Smooth muscle cell (in vitro differentiated cells): ENCODE data around the gene CIRBP. TPM values are rescaled to one million over a fixed set of nuclear protein-coding genes. Genes with fewer than 3 reads are reported as not detected.
A peak's percentile ranks its signal among the peaks of the same experiment; 100 is the strongest.

Experiments used
- DNase-seq: peaks from one replicate; lab custom pipeline; 2025; ENCODE audit not compliant: unreplicated experiment; lab: John Stamatoyannopoulos, UW
- H2AFZ ChIP-seq: fragments of 200-600 bp; sonication (generic); 2 replicates; pipeline ENCODE4 v1.6.0; 2016; ENCODE audit warnings: antibody characterized with exemption, low read depth, mild to moderate bottlenecking
- H3F3A ChIP-seq: fragments of 200-600 bp; sonication (generic); 2 replicates; pipeline ENCODE4 v1.6.0; 2017; ENCODE audit warnings: antibody characterized with exemption, low read depth
- H3K27ac ChIP-seq: fragments of 200-600 bp; sonication (generic); 2 replicates; pipeline ENCODE4 v1.5.1; 2016; ENCODE audit warnings: low read depth, mild to moderate bottlenecking
- H3K27me3 ChIP-seq: fragments of 200-600 bp; sonication (generic); 2 replicates; pipeline ENCODE4 v1.6.1; 2016; ENCODE audit warnings: low read depth, mild to moderate bottlenecking
- H3K36me3 ChIP-seq: fragments of 200-600 bp; sonication (generic); 2 replicates; pipeline ENCODE4 v1.5.1; 2016; ENCODE audit warnings: low read depth
- H3K4me1 ChIP-seq: fragments of 200-600 bp; sonication (generic); 2 replicates; pipeline ENCODE4 v1.5.1; 2016; ENCODE audit warnings: low read depth
- H3K4me2 ChIP-seq: fragments of 200-600 bp; sonication (generic); 2 replicates; pipeline ENCODE4 v1.6.0; 2016; ENCODE audit warnings: mild to moderate bottlenecking
- H3K4me3 ChIP-seq: fragments of 200-600 bp; sonication (generic); 2 replicates; pipeline ENCODE4 v1.5.1; 2016; ENCODE audit warnings: mild to moderate bottlenecking
- H3K79me2 ChIP-seq: fragments of 200-600 bp; sonication (generic); 2 replicates; pipeline ENCODE4 v1.6.0; 2016; ENCODE audit warnings: low read depth, mild to moderate bottlenecking
- H3K9ac ChIP-seq: fragments of 200-600 bp; sonication (generic); 2 replicates; pipeline ENCODE4 v1.6.0; 2016; ENCODE audit warnings: low read depth
- H3K9me3 ChIP-seq: fragments of 200-600 bp; sonication (generic); replicated peaks from 2 replicates; pipeline ENCODE4 v1.5.1; 2016; ENCODE audit warnings: low read depth
- H4K20me1 ChIP-seq: fragments of 200-600 bp; sonication (generic); 2 replicates; pipeline ENCODE4 v1.6.0; 2016; ENCODE audit warnings: low read depth
- WGBS: methylation state at CpG from one replicate; pipeline ENCODE4 v1.1.7; 2016; ENCODE audit warnings: low lambda C conversion rate; 5-methylcytosine and 5-hydroxymethylcytosine counted together
- polyA plus RNA-seq: library from polyadenylated mRNA; unstranded; fragments of >200 nt; fragmentation: Nextera tagmentation; extraction: Ambion mirVana; gene quantifications from 2 replicates; pipeline ENCODE4 v1.2.1, GENCODE V29; 2016
- total RNA-seq: library from RNA; depleted of rRNA; stranded (reverse); fragments of >200 nt; gene quantifications from 2 replicates; pipeline ENCODE4 v1.2.3, GENCODE V29; 2014
- TF ChIP-seq, protein P1 (sequence below): fragments of 200-600 bp; sonication (generic); IDR thresholded peaks from 2 replicates; pipeline ENCODE4 v1.5.1; 2017; ENCODE audit warnings: borderline replicate concordance, mild to moderate bottlenecking, antibody characterized with exemption; ENCODE audit not compliant: insufficient read depth, poor library complexity, severe bottlenecking

CIRBP gene
- total and polyA plus RNA-seq, 2 experiments from 2014 or later: 122 to 215 TPM

- H3K9ac ChIP-seq: peak overlapping the region; percentile 43
- WGBS: 84% methylated on average over 11 of the region's 11 CpGs
Measured at GRCh38 chr19:1239420-1239795, 29.7 kb upstream of the CIRBP start.

DNA sequence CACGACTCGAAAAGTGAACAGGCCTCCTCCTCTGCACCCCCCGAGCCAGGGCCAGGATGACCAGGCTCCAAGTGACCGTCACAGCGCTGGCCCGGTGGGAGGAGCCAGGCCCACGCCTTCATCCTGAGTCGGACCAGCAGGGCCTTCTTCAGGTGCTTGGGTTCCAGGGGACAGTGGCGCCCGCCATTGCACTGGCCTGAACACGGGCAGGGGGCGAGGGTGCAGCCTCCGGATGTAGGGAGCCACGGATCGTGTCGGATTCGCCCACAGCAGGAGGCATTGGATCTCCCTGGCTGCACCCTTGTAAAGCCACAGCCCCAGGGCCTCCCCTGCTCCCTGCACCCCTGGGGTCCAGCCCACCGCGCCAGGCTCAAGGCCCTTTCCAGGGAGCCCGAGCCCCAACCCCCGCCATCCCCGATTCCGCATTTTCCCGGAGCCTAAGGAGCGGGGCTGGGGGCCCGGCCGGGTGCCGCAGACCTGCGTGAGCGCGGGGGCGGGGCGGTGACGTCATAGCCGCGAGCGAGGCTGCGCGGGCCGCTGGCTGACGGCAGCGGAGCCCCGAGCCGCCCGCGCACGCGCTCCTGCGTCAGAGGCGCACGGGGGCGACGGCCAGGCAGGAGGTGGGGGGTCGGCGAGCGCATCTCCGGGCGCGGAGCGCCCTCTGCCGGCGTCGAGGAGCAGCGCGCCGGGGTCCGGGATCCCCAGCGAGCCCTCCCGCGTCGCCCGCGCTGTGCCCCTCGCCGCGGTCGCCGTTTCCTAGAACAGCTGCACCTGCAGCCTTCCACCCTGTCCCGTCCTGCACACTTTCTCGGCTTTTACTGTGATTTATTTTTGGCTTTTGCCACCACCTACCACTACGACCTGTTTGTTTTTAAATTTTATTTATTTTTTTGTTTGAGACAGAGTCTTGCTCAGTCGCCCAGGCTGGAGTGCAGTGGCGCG lies 29.1 kb upstream of the CIRBP start:
- WGBS: 12% methylated on average over 68 of the region's 84 CpGs
- Histone ChIP-seq H3K36me3 (no peaks in the 10 kb centered on the region), H3K27me3 (no peaks in the 10 kb centered on the region), H3K9me3 (no peaks in the 10 kb centered on the region), H3F3A (peaks cover 19% of the 10 kb centered on the region), H3K79me2 (peaks cover 25% of the 10 kb centered on the region), H2AFZ (peak overlapping the region; percentile 30), H4K20me1 (peaks cover 27% of the 10 kb centered on the region), H3K4me2 (peak overlapping the region; percentile 94), H3K4me3 (peak overlapping the region; percentile 48), H3K4me1 (peaks cover 15% of the 10 kb centered on the region), H3K27ac (peak overlapping the region; percentile 88), H3K9ac (peak overlapping the region; percentile 43)
- TF ChIP-seq, protein P1, sequence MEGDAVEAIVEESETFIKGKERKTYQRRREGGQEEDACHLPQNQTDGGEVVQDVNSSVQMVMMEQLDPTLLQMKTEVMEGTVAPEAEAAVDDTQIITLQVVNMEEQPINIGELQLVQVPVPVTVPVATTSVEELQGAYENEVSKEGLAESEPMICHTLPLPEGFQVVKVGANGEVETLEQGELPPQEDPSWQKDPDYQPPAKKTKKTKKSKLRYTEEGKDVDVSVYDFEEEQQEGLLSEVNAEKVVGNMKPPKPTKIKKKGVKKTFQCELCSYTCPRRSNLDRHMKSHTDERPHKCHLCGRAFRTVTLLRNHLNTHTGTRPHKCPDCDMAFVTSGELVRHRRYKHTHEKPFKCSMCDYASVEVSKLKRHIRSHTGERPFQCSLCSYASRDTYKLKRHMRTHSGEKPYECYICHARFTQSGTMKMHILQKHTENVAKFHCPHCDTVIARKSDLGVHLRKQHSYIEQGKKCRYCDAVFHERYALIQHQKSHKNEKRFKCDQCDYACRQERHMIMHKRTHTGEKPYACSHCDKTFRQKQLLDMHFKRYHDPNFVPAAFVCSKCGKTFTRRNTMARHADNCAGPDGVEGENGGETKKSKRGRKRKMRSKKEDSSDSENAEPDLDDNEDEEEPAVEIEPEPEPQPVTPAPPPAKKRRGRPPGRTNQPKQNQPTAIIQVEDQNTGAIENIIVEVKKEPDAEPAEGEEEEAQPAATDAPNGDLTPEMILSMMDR: peak; percentile 95
- peak; percentile 85 for DNase-seq

More at GRCh38 chr19:1239420-1239795, 29.7 kb upstream of the CIRBP start:
- Histone ChIP-seq H4K20me1 (peaks cover 28% of the 10 kb centered on the region), H3K9me3 (no peaks in the 10 kb centered on the region), H3K4me2 (peak overlapping the region; percentile 94), H3K79me2 (peaks cover 25% of the 10 kb centered on the region), H3F3A (peaks cover 19% of the 10 kb centered on the region), H3K4me1 (peaks cover 15% of the 10 kb centered on the region), H3K27ac (peak overlapping the region; percentile 88), H2AFZ (no peak overlapping the region), H3K4me3 (no peak overlapping the region), H3K36me3 (no peaks in the 10 kb centered on the region), H3K27me3 (no peaks in the 10 kb centered on the region)
- no peak for DNase-seq
- TF ChIP-seq, protein P1: no peak

DNA sequence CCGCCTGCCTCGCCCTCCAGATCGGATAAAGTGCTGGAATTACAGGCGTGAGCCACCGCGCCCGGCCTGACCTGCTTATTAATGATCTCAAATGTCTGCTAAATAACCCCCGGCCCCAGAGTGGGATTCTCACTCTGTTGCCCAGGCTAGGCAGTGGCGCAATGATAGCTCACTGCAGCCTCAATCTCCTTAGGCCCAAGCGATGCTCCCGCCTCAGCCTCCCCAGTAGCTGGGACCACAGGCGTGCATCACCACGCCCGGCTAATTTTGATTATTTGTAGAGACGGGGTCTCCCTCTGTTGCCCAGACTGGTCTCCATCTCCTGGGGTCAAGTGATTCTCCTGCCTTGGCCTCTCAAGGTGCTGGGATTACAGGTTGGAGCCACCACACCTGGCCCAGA lies 28.2 kb upstream of the CIRBP start:
- H3K4me3 ChIP-seq: peak overlapping the region; percentile 75
- no peaks in the 10 kb centered on the region for H3K9me3 ChIP-seq
- H3K4me2 ChIP-seq: peak overlapping the region; percentile 94
- H3K79me2 ChIP-seq: peaks cover 21% of the 10 kb centered on the region
- no peaks in the 10 kb centered on the region for H3K27me3 ChIP-seq
- TF ChIP-seq, protein P1: no peak
- H3K9ac ChIP-seq: no peak overlapping the region
- H3K4me1 ChIP-seq: peaks cover 15% of the 10 kb centered on the region
- H3K36me3 ChIP-seq: no peaks in the 10 kb centered on the region
- H3K27ac ChIP-seq: peak overlapping the region; percentile 36
- DNase-seq: no peak
- WGBS: 82% methylated on average over 15 of the region's 15 CpGs
- peaks cover 19% of the 10 kb centered on the region for H3F3A ChIP-seq
- H2AFZ ChIP-seq: no peak overlapping the region
- H4K20me1 ChIP-seq: peaks cover 19% of the 10 kb centered on the region
